Progenitor cell of endocrine pancreas (in vitro differentiated cells): ENCODE results near the gene APP. TPM values are rescaled to one million over a fixed set of nuclear protein-coding genes. Genes with fewer than 3 reads are reported as not detected.
A peak's percentile ranks its signal among the peaks of the same experiment; 100 is the strongest.

Source experiments
- DNase-seq: peaks from one replicate; pipeline ENCODE4 v3.0.0; 2021; ENCODE audit warnings: low spot score; ENCODE audit not compliant: unreplicated experiment
- H3K27ac Mint-ChIP-seq: 2 replicates; pipeline ENCODE4 v1.8.0; 2021; ENCODE audit warnings: mild to moderate bottlenecking, moderate library complexity, mixed read lengths
- H3K27me3 Mint-ChIP-seq: 2 replicates; pipeline ENCODE4 v1.8.0; 2021; ENCODE audit warnings: mixed read lengths
- H3K36me3 Mint-ChIP-seq: 2 replicates; pipeline ENCODE4 v1.8.0; 2022; ENCODE audit warnings: mixed read lengths; ENCODE audit not compliant: insufficient read depth
- H3K4me1 Mint-ChIP-seq: 2 replicates; pipeline ENCODE4 v1.8.0; 2021; ENCODE audit warnings: low read depth, mixed read lengths
- H3K4me3 Mint-ChIP-seq: 2 replicates; pipeline ENCODE4 v1.8.0; 2021; ENCODE audit warnings: low read depth, mild to moderate bottlenecking, moderate library complexity, mixed read lengths
- H3K9me3 Mint-ChIP-seq: 2 replicates; pipeline ENCODE4 v1.8.0; 2021; ENCODE audit warnings: low read depth, mixed read lengths
- CTCF ChIP-seq: fragments of 200-600 bp; sonication (generic); IDR thresholded peaks from one replicate; pipeline ENCODE4 v1.5.0; 2021; ENCODE audit warnings: antibody characterized with exemption, mild to moderate bottlenecking; ENCODE audit not compliant: unreplicated experiment
- total RNA-seq: library from RNA; stranded (reverse); gene quantifications from 2 replicates; pipeline ENCODE4 v1.2.1, GENCODE V29; 2021

APP gene
- total RNA-seq, 1 donor from 2014 or later, result 631 TPM

- TF ChIP-seq CTCF, result no peak
- no peaks in the 10 kb centered on the region for H3K9me3 Mint-ChIP-seq
- H3K4me3 Mint-ChIP-seq, result no peak overlapping the region
- peaks cover 33% of the 10 kb centered on the region for H3K36me3 Mint-ChIP-seq
- no peak overlapping the region for H3K27ac Mint-ChIP-seq
- H3K27me3 Mint-ChIP-seq, result no peaks in the 10 kb centered on the region
- peaks cover 22% of the 10 kb centered on the region for H3K4me1 Mint-ChIP-seq
- DNase-seq, result no peak
Observed at GRCh38 chr21:25956993-25957714, 213.4 kb downstream of the APP start.

- Mint-ChIP-seq H3K27ac (no peak overlapping the region), H3K4me3 (no peak overlapping the region), H3K36me3 (peaks cover 37% of the 10 kb centered on the region), H3K9me3 (no peaks in the 10 kb centered on the region), H3K27me3 (no peaks in the 10 kb centered on the region), H3K4me1 (peaks cover 13% of the 10 kb centered on the region)
- no peak for DNase-seq
- no peak for TF ChIP-seq CTCF
Observed at GRCh38 chr21:25955646-25956045, 214.9 kb downstream of the APP start.

- peaks cover 34% of the 10 kb centered on the region for H3K36me3 Mint-ChIP-seq
- DNase-seq, result no peak
- no peaks in the 10 kb centered on the region for H3K27me3 Mint-ChIP-seq
Observed at GRCh38 chr21:25953659-25954058, 216.9 kb downstream of the APP start.

GRCh38 chr21:25953196-25953595 is 217.4 kb downstream of the APP start:
- H3K36me3 Mint-ChIP-seq, result peaks cover 34% of the 10 kb centered on the region
- no peaks in the 10 kb centered on the region for H3K27me3 Mint-ChIP-seq
- no peaks in the 10 kb centered on the region for H3K9me3 Mint-ChIP-seq
- H3K4me3 Mint-ChIP-seq, result no peak overlapping the region
- no peak for TF ChIP-seq CTCF
- no peaks in the 10 kb centered on the region for H3K4me1 Mint-ChIP-seq
- DNase-seq, result no peak
- H3K27ac Mint-ChIP-seq, result peak overlapping the region; percentile 1

More at GRCh38 chr21:25953659-25954058, 216.9 kb downstream of the APP start:
- H3K27ac Mint-ChIP-seq, result no peak overlapping the region
- no peaks in the 10 kb centered on the region for H3K4me1 Mint-ChIP-seq
- H3K4me3 Mint-ChIP-seq, result no peak overlapping the region
- TF ChIP-seq CTCF, result no peak
- no peaks in the 10 kb centered on the region for H3K9me3 Mint-ChIP-seq

GRCh38 chr21:25952306-25952705 is 218.3 kb downstream of the APP start:
- Mint-ChIP-seq H3K9me3 (no peaks in the 10 kb centered on the region), H3K27me3 (no peaks in the 10 kb centered on the region), H3K36me3 (peaks cover 37% of the 10 kb centered on the region), H3K4me1 (no peaks in the 10 kb centered on the region), H3K4me3 (no peak overlapping the region), H3K27ac (no peak overlapping the region)
- DNase-seq, result no peak
- TF ChIP-seq CTCF, result no peak
